ENCODE data around the gene ARHGEF7.
"Not testable (repeated sequence)": the region's sequence is repeated elsewhere in the genome, so short reads cannot be mapped to it uniquely, and the experiment has no call there.

ARHGEF7 gene

GRCh38 chr13:111252446-111253364 lies 137.6 kb downstream of the ARHGEF7 start:
- no peak for DNase-seq (ENCODE audit: low read depth, low spot score)

DNA sequence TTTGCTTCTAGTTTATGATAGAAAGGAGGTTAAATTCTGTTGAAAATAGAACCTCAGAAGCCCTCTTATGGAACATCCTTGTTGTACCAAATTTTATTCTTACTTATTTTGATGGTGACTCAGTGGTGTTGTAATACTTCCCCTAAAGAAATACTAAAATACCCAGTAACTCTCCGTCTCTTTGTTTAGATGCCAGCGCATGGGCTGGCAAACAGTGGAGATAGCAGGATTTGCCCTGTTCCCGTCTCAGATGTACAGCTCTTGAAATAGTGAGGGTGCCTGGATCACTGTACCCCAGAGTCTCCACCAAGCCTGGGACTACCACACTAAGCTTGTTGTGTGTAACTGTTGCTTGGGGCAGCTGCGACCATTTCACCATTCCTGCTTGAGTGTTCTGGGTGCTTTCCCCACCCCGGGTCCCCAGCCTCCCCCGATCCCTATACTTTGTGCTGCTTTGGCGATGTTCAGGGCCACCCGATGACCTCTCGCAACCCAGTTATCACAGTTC lies 138.3 kb downstream of the ARHGEF7 start:
- DNase-seq (ENCODE audit: low read depth, low spot score): no peak

DNA sequence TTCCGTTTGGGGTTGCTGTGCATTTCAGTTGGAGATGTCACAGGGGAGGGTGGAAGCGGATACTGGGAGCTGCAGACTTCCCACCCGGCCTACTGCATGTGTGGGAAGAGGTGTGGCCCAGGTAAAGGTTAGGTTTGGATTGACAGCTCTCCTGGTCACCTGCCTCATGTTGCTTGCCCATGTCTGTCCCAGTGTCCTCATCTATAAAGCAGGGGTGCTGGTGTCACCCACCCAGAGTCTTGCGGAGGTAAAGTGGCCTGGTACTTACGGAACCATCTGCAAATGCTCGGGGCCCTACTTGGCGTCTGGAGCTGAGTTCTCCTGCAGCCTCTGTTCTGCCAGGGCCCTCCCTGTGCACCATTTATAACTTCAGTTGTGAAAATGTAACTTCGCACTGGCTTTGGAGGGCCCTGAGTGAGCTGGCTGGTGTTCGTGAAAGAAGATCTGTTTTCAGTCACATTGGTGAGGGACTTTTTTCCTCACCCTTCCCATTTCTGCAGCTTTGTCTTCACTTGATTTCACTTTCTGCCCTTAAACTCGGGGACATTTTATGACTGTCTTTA lies 140.2 kb downstream of the ARHGEF7 start:
- no peak for DNase-seq (ENCODE audit: low read depth, low spot score)

GRCh38 chr13:111256458-111256857 lies 141.3 kb downstream of the ARHGEF7 start:
- DNase-seq (ENCODE audit: low read depth, low spot score): no peak

GRCh38 chr13:111256946-111257345 lies 141.8 kb downstream of the ARHGEF7 start:
- DNase-seq (ENCODE audit: low read depth, low spot score): no peak

DNA sequence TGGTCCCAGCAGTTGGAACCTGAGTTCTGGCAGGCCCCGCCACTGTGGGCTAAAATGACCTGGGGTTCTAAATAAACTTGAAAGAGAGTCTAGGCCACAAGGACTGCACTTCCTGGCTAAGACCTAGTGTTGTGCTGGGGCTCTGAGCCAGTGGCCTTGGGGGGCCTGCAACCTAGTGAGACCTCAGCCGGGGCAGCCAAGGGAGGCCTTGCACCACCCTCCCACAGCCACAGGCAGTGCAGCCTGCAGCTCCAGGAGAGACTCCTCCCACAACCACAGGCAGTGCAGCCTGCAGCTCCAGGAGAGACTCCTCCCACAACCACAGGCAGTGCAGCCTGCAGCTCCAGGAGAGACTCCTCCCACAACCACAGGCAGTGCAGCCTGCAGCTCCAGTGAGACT lies 142.8 kb downstream of the ARHGEF7 start:
- DNase-seq (ENCODE audit: low read depth, low spot score): not testable (repeated sequence)

GRCh38 chr13:111258637-111259036 lies 143.5 kb downstream of the ARHGEF7 start:
- DNase-seq (ENCODE audit: low read depth, low spot score): no peak

- no peak for DNase-seq (ENCODE audit: low read depth, low spot score)
Measured at GRCh38 chr13:111259058-111259457, 143.9 kb downstream of the ARHGEF7 start.

DNA sequence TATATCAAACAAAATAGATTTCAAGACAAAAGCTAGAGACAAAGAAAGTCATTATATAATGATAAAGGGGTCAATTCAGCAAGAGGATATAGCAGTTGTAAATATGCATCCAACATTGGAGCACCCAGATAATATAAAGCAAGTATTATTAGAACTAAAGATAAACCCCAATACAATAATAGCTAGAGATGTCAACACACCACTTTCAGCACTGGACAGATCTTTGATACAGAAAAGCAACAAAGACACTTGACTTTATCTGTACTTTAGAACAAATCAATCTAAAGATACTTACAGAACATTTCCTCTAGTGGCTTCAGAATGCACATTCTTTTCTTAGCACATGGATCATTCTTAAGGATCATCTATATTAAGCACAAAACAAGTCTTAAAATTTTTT lies 146.2 kb downstream of the ARHGEF7 start:
- DNase-seq (ENCODE audit: low read depth, low spot score): no peak

GRCh38 chr13:111262281-111262680 lies 147.2 kb downstream of the ARHGEF7 start:
- DNase-seq (ENCODE audit: low read depth, low spot score): no peak

- no peak for DNase-seq (ENCODE audit: low read depth, low spot score)
Measured at GRCh38 chr13:111262715-111263114, 147.6 kb downstream of the ARHGEF7 start.

DNA sequence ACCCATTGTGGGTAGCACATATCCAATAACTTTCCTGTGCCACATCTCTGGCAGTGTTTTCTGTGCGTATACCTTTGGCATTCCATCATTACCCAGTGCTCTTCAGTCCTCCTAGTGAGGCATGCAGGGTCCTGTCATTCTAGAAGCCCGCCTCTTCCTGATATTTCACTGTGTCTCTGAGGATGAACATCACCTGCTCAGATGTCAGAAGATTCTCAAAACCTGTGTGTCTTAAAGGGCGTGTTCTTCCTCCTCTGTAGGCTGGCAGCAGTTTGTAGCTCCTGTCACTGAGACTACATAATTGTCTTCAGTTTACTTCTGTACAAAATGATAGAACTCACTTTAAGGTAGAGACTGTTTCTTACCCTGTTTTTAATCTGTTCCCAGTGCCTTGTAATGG lies 148.5 kb downstream of the ARHGEF7 start:
- no peak for DNase-seq (ENCODE audit: low read depth, low spot score)

- no peak for DNase-seq (ENCODE audit: low read depth, low spot score)
Measured at GRCh38 chr13:111265006-111265700, 150.0 kb downstream of the ARHGEF7 start.

GRCh38 chr13:111265701-111266035 lies 150.6 kb downstream of the ARHGEF7 start:
- DNase-seq (ENCODE audit: low read depth, low spot score): no peak

- no peak for DNase-seq (ENCODE audit: low read depth, low spot score)
Measured at GRCh38 chr13:111267205-111267604, 152.1 kb downstream of the ARHGEF7 start.

DNA sequence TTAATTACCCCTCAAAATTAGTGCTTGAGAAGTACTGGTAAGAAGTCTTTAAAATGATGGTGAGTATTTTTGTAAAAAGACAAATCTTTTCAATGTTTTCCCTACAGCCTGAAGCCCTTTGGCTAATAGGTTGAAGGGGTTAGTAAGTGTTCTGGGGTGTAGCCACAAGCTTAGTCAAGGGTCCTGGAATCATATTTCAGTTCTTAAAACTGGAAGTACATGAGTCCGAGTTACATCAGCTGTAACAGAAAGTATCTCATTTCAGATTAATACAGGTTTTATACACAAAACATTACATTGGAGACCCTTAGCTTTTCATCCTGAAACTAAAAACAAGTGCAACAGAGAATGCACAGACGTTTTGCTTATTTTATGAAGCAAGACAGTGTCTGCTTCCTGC lies 152.7 kb downstream of the ARHGEF7 start:
- no peak for DNase-seq (ENCODE audit: low read depth, low spot score)

DNA sequence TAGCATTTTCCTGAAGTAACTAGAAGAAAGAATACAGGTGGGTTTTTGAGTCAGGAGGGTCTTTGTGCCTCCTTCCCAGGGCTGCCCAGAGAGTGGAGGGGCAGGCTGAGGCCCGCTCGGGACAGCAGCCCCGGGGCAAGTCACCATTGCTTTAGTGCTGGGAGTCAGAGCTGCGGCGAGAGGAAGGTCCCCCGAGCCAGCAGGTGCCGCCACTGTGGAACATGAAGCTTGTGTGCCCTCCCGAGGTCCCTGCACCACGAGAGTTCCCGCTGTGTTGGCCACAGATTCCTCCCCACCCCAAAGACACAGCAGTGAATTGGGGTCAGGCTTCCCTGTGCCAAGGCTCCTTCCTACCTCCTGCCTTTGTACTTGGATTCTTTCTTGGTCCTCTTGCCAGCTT lies 154.4 kb downstream of the ARHGEF7 start:
- DNase-seq (ENCODE audit: low read depth, low spot score): no peak

DNA sequence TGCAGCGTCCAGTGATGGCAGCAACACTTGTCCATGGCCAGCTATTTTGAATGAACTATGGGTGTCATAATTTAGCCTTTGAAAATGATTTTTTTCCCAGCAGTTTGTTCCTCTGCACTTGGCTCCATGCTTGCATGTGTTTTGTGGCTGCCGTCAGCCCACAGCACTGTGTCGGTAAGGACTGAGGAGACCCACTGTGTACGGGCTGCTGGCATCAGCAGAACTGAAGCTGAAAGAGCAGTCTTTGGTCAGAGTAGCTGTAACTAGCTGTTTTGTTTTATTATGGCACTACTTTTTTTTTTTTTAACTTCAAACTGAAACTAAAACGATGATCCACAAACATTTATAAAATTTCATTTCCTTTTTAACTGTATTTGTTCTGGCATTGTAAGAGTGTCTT lies 155.0 kb downstream of the ARHGEF7 start:
- no peak for DNase-seq (ENCODE audit: low read depth, low spot score)

DNA sequence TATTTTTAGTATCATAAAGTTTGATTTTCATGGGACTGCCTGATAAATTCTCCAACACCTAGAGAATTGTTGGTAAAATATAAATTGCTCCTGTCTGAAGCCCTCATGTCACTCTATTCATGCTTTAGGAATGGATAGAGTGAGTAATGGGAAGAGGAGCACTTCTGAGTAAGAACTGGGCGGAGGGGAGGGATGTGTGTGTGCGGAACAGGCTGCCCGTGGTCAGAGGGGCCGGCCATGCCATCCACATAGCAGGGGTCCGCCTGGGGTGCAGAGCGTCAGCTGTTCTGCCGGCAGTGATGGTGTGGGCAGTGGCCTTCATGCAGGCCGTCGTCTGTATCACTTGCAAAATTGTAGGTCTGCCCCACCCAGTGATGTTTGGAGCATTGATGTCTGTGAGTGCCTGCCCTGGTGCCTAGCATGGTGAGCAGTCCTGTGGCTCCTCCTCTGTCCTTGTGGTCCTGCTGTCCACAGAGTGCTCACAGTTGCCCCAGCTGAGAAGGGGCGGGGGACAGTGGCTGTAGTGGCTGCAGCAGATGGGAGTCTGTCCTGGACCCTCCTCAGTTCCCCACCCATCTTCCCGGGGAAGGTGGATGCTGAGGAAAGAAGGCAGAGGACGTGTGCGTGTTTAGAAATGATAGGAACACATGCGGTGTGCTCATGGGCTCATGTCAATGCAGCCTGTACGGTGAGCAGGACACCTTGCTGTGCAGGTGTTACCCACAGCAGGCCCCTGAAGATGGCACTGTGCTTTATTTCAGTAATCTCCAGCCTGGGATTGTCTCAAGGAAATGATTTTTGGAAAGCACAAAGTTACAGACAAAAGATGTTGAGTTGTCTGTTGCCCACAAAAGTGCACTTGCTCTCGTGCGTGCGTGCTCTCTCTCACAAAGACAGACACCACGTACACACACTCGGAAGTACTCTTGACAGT lies 155.9 kb downstream of the ARHGEF7 start:
- DNase-seq (ENCODE audit: low read depth, low spot score): no peak

DNA sequence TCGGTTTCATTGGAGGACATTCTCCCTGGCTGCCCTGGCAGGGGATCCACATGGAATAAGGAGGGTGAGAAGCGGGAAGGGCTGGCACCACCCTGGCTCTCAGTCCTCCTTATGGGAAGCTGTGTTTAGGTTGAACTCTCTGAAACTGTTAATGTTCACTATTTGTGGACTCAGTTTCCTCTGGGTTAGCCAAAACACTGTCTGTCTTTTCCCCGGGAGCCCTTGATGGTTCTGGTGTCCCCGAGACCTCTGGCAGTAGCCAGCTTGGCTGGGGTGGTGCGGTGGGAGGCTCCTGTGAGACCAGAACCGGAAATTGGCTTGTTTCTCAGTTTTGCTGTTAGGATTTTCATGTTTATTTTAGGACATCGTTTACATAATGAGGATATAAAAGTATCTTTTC lies 157.0 kb downstream of the ARHGEF7 start:
- DNase-seq (ENCODE audit: low read depth, low spot score): no peak

- DNase-seq (ENCODE audit: low read depth, low spot score): no peak
Measured at GRCh38 chr13:111275382-111275781, 160.3 kb downstream of the ARHGEF7 start.
